Loucy (cell line): ENCODE data around the gene PPP3CA.

Experiments
- H2AFZ ChIP-seq: fragments of 200-600 bp; sonication (generic); 2 replicates; pipeline ENCODE4 v1.6.0; 2016; ENCODE audit warnings: antibody characterized with exemption, mild to moderate bottlenecking, low read length, moderate library complexity
- H3F3A ChIP-seq: fragments of 200-600 bp; 2 replicates; pipeline ENCODE4 v1.6.0; 2016; ENCODE audit warnings: antibody characterized with exemption, low read depth, mild to moderate bottlenecking
- H3K27me3 ChIP-seq: fragments of 200-600 bp; sonication (generic); 2 replicates; pipeline ENCODE4 v1.6.1; 2014; ENCODE audit warnings: low read length, mild to moderate bottlenecking; ENCODE audit not compliant: insufficient read depth, poor library complexity, severe bottlenecking
- H3K36me3 ChIP-seq: fragments of 200-600 bp; sonication (generic); 2 replicates; pipeline ENCODE4 v1.6.1; 2016; ENCODE audit warnings: low read length; ENCODE audit not compliant: insufficient read depth
- H3K4me1 ChIP-seq: fragments of 200-600 bp; sonication (generic); 2 replicates; pipeline ENCODE4 v1.5.1; 2014; ENCODE audit warnings: low read length, mild to moderate bottlenecking; ENCODE audit not compliant: insufficient read depth, poor library complexity, severe bottlenecking
- H3K4me2 ChIP-seq: fragments of 200-600 bp; sonication (generic); 2 replicates; pipeline ENCODE4 v1.6.0; 2014; ENCODE audit warnings: antibody characterized with exemption, low read length, low read depth, mild to moderate bottlenecking; ENCODE audit not compliant: poor library complexity, severe bottlenecking
- H3K4me3 ChIP-seq: fragments of 200-600 bp; sonication (generic); 2 replicates; pipeline ENCODE4 v1.5.1; 2014; ENCODE audit warnings: low read length, mild to moderate bottlenecking, mixed read lengths; ENCODE audit not compliant: poor library complexity, severe bottlenecking
- H3K79me2 ChIP-seq: fragments of 200-600 bp; sonication (generic); 2 replicates; pipeline ENCODE4 v1.6.1; 2014; ENCODE audit warnings: low read length; ENCODE audit not compliant: insufficient read depth
- H3K9ac ChIP-seq: fragments of 200-600 bp; sonication (generic); 2 replicates; pipeline ENCODE4 v1.6.0; 2014; ENCODE audit warnings: mild to moderate bottlenecking, low read depth, low read length, moderate library complexity; ENCODE audit not compliant: poor library complexity, severe bottlenecking
- H3K9me2 ChIP-seq: fragments of 200-600 bp; sonication (generic); replicated peaks from 2 replicates; pipeline ENCODE4 v1.6.1; 2016; ENCODE audit warnings: low read depth, low read length, mixed read lengths
- H3K9me3 ChIP-seq: fragments of 200-600 bp; sonication (generic); 2 replicates; pipeline ENCODE4 v1.6.1; 2014; ENCODE audit warnings: mild to moderate bottlenecking, antibody characterized with exemption, low read length, low read depth; ENCODE audit not compliant: insufficient read depth
- H4K20me1 ChIP-seq: fragments of 200-600 bp; sonication (generic); 2 replicates; pipeline ENCODE4 v1.6.0; 2014; ENCODE audit warnings: antibody characterized with exemption, low read length, mild to moderate bottlenecking; ENCODE audit not compliant: insufficient read depth, poor library complexity, severe bottlenecking
- CTCF ChIP-seq: fragments of 200-600 bp; sonication (generic); conservative IDR thresholded peaks from 2 replicates; pipeline ENCODE4 v1.5.1; 2014; ENCODE audit warnings: mild to moderate bottlenecking, antibody characterized with exemption, low read length
- EZH2phosphoT487 ChIP-seq: fragments of 200-600 bp; IDR thresholded peaks from 2 replicates; pipeline ENCODE4 v1.6.1; 2018; ENCODE audit warnings: antibody characterized with exemption, mild to moderate bottlenecking, moderate library complexity, borderline replicate concordance

The PPP3CA gene

GRCh38 chr4:101089168-101089567 lies 258.2 kb downstream of the PPP3CA start:
- H3K9ac ChIP-seq: no peak overlapping the region
- H4K20me1 ChIP-seq: no peaks in the 10 kb centered on the region
- H2AFZ ChIP-seq: no peak overlapping the region
- H3K79me2 ChIP-seq: no peaks in the 10 kb centered on the region
- peaks cover 6% of the 10 kb centered on the region; the same call in 1 of the 2 replicates for H3K36me3 ChIP-seq
- no peaks in the 10 kb centered on the region for H3K9me2 ChIP-seq
- TF ChIP-seq CTCF (no peak), EZH2phosphoT487 (no peak)
- H3K4me2 ChIP-seq: no peak overlapping the region
- no peak overlapping the region for H3K4me3 ChIP-seq
- H3F3A ChIP-seq: no peaks in the 10 kb centered on the region
- H3K27me3 ChIP-seq: no peaks in the 10 kb centered on the region
- H3K9me3 ChIP-seq: no peaks in the 10 kb centered on the region
- peaks cover 6% of the 10 kb centered on the region for H3K4me1 ChIP-seq

GRCh38 chr4:101086801-101087586 lies 260.3 kb downstream of the PPP3CA start:
- Histone ChIP-seq H3K4me1 (peaks cover 6% of the 10 kb centered on the region), H3K27me3 (no peaks in the 10 kb centered on the region), H3K9me2 (no peaks in the 10 kb centered on the region), H4K20me1 (no peaks in the 10 kb centered on the region), H3F3A (no peaks in the 10 kb centered on the region), H3K79me2 (no peaks in the 10 kb centered on the region), H3K4me3 (no peak overlapping the region), H2AFZ (no peak overlapping the region), H3K9me3 (no peaks in the 10 kb centered on the region), H3K4me2 (no peak overlapping the region), H3K9ac (no peak overlapping the region), H3K36me3 (no peaks in the 10 kb centered on the region)
- TF ChIP-seq EZH2phosphoT487: no peak
- peak; percentile 7; the same call in 1 of the 2 replicates for TF ChIP-seq CTCF

GRCh38 chr4:101083131-101083530 lies 264.2 kb downstream of the PPP3CA start:
- Histone ChIP-seq H3K4me2 (no peak overlapping the region), H3K9me2 (no peaks in the 10 kb centered on the region), H2AFZ (no peak overlapping the region), H3K79me2 (no peaks in the 10 kb centered on the region), H3K9me3 (no peaks in the 10 kb centered on the region), H4K20me1 (no peaks in the 10 kb centered on the region), H3K27me3 (no peaks in the 10 kb centered on the region), H3K9ac (no peak overlapping the region), H3K4me3 (no peak overlapping the region), H3K36me3 (peaks cover 5% of the 10 kb centered on the region; the same call in 1 of the 2 replicates), H3K4me1 (no peaks in the 10 kb centered on the region), H3F3A (no peaks in the 10 kb centered on the region)
- TF ChIP-seq CTCF (no peak), EZH2phosphoT487 (no peak)
